Tibial nerve (tissue), 4 donors: Measurements from ENCODE around the gene LRRC74B.
"Not testable (repeated sequence)": the region's sequence is repeated elsewhere in the genome, so short reads cannot be mapped to it uniquely, and the experiment has no call there.

Experiments
- CTCF ChIP-seq, 5 experiments: fragments of 200-600 bp in 3 of 5; fragments of 450-650 bp in 2 of 5; sonication (generic) in 3 of 5; IDR thresholded peaks; one replicate each; pipeline ENCODE4 v1.5.1; 2016 to 2019; ENCODE audit warnings: antibody characterized with exemption in 5 of 5, mild to moderate bottlenecking in 3 of 5, moderate library complexity in 2 of 5
- EP300 ChIP-seq, 2 donors: sonication (generic); formaldehyde crosslinking; IDR thresholded peaks; one replicate each; pipeline ENCODE4 v1.6.1; 2017; ENCODE audit warnings: antibody characterized with exemption in 2 of 2, mild to moderate bottlenecking in 1 of 2
- POLR2A ChIP-seq, 2 donors: fragments of 450-650 bp; IDR thresholded peaks; one replicate each; pipeline ENCODE4 v1.6.1; 2017; ENCODE audit warnings: antibody characterized with exemption in 2 of 2, mild to moderate bottlenecking in 2 of 2, moderate library complexity in 2 of 2

DNA sequence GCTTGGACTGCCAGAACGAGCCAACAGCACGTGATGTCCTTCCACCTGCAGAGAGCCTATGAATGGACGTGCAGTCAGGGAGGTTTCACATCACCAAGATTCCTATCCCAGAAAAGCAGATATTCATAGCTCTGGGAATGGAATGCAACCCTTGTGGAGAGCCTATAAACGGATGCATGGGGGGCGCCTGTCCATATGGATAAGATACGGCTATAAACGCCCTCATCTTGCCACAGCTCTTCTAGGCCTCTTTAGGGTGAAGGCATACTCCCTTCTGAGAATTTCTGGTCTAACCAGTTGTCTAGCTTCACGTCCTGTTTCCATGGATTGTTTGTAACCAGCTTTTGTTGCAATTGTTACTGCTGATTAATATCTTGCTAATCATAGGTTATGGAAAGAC is 26.1 kb downstream of the LRRC74B start:
- not testable (repeated sequence) for TF ChIP-seq CTCF, POLR2A, EP300 (IDR thresholded peaks at IDR 0.05)
